GM19372 (cell line): Measurements from ENCODE around the gene LUC7L3.
"Not testable (repeated sequence)": the region's sequence is repeated elsewhere in the genome, so short reads cannot be mapped to it uniquely, and the experiment has no call there.

Experiments used
- ATAC-seq: cut with Tn5 transposase; IDR thresholded peaks from one replicate; pipeline ENCODE4 v1.9.1; 2021; ENCODE audit warnings: mild to moderate bottlenecking, low read depth, moderate library complexity; ENCODE audit not compliant: unreplicated experiment

Gene LUC7L3

GRCh38 chr17:50719144-50719923 lies at the start of gene LUC7L3:
TSS of gene LUC7L3 (plus strand) at chr17:50719603. CDS start at chr17:50719733, 130 bp downstream.
- ATAC-seq, result peak; percentile 90

GRCh38 chr17:50672071-50672470 lies 47.3 kb upstream of the LUC7L3 start:
- ATAC-seq, result no peak

GRCh38 chr17:50672831-50673551 lies 46.4 kb upstream of the LUC7L3 start:
- ATAC-seq, result no peak

GRCh38 chr17:50675190-50675589 lies 44.2 kb upstream of the LUC7L3 start:
- no peak for ATAC-seq

GRCh38 chr17:50675627-50676026 lies 43.8 kb upstream of the LUC7L3 start:
- no peak for ATAC-seq

- no peak for ATAC-seq
Measured at GRCh38 chr17:50676065-50676975, 43.1 kb upstream of the LUC7L3 start.

GRCh38 chr17:50677851-50678375 lies 41.5 kb upstream of the LUC7L3 start:
- no peak for ATAC-seq

GRCh38 chr17:50679008-50679544 lies 40.3 kb upstream of the LUC7L3 start:
- no peak for ATAC-seq

- ATAC-seq, result no peak
Measured at GRCh38 chr17:50680126-50680525, 39.3 kb upstream of the LUC7L3 start.

GRCh38 chr17:50680543-50681262 lies 38.7 kb upstream of the LUC7L3 start:
- not testable (repeated sequence) for ATAC-seq

GRCh38 chr17:50681263-50682200 lies 37.9 kb upstream of the LUC7L3 start:
- no peak for ATAC-seq

- ATAC-seq, result no peak
Measured at GRCh38 chr17:50682441-50682840, 37.0 kb upstream of the LUC7L3 start.

- no peak for ATAC-seq
Measured at GRCh38 chr17:50682938-50683337, 36.5 kb upstream of the LUC7L3 start.

- no peak for ATAC-seq
Measured at GRCh38 chr17:50683434-50684287, 35.7 kb upstream of the LUC7L3 start.

- ATAC-seq, result no peak
Measured at GRCh38 chr17:50684288-50684611, 35.2 kb upstream of the LUC7L3 start.

GRCh38 chr17:50684612-50685333 lies 34.6 kb upstream of the LUC7L3 start:
- no peak for ATAC-seq

GRCh38 chr17:50685334-50685665 lies 34.1 kb upstream of the LUC7L3 start:
- no peak for ATAC-seq
